ENCODE results near the gene AK2.

The AK2 gene

GRCh38 chr1:33021567-33022431 lies 14.9 kb downstream of the AK2 start:
- DNase-seq, result no peak

GRCh38 chr1:33018112-33018511 lies 18.6 kb downstream of the AK2 start:
- no peak for DNase-seq

DNA sequence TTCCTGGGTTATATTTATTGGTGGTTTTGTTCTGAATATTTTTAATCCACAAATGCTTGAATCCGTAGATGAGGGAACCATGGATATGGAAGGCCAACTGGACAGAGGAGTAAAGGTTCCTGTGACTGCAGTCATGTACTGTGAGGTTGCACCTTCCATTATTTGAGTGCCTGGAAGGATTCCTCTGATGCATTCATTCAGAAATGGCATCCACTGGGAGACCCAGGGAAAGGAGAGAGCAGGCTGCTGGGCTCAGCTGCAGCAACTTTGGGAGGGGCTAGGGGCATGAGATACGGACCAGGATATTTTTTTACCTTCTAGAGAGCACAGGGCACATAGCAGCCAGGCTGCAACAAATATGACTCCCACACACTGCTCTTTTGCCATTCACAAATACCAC lies 19.5 kb downstream of the AK2 start:
- DNase-seq, result no peak

GRCh38 chr1:33015216-33015615 lies 21.5 kb downstream of the AK2 start:
- no peak for DNase-seq

DNA sequence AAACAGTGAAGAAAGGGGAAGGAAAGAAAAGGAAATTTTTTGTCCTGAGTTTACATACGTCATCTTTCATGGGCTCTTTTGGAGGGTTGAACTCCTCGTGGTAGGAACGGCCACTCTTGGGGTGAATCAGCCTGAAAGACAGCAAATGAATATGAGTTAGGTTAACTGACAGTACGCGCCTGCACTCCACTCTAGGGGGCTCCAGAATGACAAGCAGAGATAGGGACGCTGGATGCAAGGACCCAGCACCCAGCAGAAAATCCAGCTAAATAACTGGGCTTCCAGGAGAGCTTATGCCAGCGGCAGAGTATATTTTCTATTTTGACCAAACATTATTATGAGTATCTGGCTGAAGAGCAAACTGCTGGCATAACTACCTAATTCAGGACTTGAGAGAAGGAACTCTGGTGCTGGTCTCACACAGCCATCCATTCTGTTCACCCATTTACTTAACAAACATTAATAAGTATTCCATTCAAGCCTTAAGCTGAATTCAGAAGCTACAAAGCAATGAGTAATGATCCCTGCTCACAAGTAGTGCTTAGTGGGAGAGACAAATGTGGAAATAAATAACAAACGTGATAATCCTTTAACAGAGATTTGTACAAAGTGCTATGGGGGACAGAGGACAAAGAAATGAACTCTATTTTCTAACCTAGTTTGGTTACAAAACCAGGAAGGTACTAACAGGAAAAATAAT lies 22.1 kb downstream of the AK2 start:
- DNase-seq, result no peak

DNA sequence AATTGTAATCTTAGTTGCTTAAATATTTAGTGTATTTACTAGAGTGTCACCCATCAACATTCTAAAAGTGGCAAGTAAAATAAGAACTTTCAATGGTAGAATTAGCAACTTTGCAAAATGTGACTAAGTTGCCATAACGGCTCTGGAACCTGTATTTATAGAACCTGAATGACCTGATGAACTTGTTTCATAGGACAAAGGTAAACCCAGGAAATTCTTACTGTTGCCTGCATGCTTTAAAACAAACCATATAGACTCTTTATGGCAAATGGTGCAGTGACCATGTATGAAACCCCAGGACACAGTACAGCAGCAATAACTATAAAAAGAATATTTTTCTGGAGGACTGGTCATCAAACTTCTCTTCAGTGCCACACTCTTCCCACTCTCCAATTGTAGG lies 22.9 kb downstream of the AK2 start:
- DNase-seq, result no peak

DNA sequence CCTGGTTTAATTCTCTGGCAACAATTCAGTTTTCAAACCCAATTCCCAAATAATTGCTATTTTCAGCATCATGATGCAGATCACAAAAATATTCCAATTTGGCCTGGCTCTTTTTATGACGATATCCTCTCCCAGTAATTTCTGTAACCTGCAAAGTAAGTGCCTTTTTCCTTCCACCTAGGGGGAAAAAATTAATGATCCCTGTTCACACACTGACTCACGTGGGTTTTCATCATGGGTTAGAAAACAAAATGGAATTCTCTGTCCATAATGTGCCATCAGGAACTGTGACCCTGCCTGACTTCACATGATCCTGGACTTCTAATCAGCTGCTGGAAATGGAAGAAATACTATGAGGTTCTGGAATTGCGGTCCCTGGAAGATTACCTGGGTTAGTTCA lies 24.5 kb downstream of the AK2 start:
- no peak for DNase-seq

DNA sequence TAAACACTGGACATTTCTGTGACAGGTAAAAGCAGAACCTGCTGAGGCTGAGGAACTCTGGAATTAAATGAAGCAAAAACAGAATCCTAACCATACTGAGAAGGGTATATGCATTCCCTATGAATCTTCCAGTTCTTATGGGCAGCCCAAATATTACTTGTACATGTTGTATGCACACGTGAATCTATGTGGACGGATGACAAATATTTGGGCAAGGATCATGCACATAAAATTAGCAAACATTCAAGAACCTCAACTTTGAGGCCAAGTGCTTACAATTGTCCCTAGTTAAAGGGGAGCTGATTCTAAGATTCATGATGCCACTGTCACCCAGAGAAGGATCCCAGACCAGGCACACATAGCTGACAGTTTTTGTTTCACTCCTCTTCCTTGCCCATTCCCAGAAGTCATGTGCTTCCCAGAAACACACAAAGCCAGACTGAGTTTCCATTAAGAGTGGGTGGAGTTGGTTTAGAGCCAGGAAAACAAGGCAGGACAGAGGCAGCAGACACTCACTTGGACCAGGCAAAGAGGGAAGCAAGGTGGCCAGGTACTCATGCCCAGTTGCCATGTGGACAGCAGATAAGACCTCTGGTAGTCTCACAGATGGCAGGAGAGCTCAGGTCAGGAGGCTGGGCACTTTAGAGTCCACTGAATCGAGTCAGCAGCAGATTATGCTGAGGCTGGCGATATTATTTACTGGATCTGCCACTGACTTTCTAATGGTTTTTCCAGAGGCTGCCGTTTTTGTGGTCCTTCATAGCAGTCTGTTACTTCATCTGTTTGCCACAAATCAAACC lies 25.6 kb downstream of the AK2 start:
- DNase-seq, result no peak

DNA sequence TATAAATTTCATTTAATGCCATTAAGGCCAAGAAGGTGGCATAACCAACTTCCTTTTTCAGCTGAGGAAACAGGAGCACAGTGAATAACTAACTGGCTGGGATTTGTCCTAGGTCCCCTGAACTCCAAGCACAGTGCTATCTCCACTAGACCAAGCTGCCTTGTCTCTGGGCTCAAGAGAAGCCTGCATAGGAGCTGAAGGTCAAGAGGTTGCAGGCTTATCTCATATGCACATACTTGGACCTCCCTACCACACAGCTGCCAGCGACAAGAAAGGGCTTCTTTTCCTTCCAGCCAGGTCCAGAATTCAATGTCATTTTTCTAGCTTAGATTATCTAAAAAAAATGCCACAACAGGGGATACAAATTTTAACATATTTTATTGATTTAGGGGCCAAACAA lies 27.1 kb downstream of the AK2 start:
- no peak for DNase-seq

DNA sequence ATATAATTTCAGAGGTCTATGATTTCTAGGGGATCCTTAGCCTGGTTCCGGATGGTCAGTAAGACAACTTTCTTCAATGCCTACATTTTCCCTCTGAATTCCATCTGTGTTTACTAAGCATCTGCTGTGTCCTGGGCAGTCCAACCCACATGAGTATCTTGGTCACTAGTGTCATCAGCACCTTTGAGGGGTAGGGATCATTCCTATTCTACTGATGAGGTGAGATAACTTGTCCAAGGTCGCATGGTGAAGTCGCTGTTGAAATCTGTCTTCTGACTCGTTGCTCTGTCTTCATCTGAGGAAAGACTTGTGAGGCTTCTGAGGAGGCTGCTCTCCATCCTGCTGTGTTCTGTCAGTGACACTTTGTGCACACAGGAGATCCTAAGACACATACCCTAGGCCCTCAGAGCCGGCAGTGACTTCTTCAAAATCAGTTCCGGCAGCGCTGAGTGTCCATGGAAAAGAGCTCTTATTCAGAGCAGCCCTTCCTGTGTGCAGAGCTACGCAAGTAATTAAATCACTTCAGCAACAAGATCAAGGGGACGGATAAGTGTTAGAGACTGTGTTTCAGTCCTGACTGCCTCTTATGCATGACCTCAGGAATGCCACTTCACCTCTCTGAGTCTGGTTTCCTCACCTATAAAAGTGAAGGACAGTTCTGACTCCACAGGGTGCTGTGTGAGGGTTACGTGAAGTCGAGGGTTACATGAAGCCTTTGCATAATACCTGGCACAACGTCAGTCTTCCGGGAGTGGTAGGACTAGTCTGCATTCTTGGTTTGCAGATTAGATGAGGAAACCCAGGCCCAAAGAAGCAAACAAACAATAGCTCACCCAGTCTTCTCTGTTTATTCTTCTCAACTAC lies 28.4 kb downstream of the AK2 start:
- DNase-seq, result no peak

DNA sequence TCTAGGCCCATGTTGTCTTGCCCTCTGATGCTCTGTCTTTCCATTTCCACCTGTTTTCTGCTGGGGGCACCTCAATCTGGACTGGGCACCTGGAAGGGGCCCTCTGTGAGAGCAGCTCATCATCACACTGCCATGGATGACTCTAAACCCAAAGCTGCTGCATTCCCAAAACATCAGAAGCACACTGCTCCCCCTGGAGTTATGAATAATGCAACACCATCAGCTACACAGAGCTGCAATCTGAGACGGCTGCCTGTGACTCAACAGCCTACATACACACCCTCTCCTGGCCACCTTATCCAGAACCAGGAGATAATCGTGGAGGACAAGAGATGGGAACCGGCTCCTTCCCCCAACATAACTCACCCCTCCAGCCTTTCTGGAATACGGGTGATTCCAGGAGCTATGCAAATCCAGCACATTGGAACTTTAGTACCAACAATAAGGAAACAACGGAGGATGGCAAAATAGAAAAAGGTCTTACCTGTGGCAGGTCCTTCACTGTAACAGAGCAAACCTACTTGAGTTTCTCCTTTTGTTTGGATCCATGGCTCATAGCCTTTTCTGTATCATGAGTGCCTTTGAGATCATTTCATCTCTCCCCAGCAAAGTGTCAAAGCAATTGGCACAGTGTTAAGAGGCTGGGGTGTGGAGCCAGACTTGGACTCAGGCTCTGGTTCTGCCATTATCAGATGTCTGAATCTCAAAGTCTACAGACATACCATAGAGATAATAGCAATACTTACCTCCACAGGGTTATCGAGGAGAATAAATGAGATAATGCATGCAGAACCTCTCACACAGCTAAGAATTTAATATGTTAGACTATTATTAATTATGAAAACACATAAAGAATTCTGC lies 29.3 kb downstream of the AK2 start:
- no peak for DNase-seq

DNA sequence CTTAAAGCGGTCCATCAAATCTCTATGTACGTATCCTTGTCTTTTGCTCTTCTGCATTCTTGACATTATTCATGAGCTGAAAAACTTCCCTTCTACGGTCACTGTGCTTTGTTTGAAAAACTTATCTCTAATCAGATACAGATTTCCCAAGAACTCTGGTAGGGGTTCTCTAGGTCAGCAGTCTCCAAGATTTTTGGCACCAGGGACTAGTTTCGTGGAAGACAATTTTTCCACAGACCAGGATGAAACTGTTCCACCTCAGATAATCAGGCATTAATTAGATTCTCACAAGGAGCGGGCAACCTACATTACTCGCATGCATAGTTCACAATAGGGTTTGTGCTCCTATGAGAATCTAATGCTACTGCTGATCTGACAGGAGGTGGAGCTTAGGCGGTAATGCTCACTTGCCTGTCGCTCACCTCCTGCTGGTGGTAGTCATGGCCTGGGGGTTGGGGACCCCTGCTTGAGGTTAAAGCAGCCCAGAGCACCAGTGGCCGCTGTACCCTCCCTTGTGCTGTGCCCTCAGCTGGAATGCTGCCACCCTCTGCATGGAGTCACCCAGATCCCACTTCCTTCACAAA lies 30.8 kb downstream of the AK2 start:
- DNase-seq, result no peak

DNA sequence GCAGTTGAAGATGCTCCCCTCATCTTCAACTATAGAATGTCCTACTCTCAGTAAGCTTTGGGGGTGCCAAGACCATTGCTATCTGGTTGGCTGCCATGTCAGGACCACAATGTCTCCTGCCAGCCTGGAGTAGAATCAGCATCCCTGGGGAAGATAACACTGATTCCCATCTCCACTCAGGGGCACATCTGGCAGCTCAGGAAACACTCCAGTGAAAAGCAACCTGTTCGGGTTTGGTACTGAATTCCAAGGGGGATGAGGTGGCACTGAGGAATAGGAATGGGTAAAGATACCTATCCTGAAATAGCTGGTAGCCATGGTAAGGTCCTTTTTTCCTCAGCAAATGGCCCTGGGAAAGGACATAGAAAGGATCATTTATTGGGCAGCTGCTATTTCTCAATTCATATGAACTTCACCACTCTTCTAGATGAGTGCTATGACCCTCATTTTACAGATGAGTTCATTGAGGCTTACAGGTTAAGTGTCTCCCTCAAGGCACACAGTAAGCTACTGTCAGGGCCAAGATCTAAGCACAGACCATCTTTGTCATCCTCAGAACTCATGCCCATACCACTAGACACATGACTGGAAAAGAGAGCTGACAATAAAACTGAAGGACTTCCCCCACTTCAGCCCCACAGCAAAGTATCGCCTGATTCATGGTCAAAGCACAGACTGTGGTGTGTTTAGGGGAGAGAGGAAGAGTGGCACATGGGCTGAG lies 31.4 kb downstream of the AK2 start:
- no peak for DNase-seq

GRCh38 chr1:33004613-33005012 lies 32.1 kb downstream of the AK2 start:
- no peak for DNase-seq

DNA sequence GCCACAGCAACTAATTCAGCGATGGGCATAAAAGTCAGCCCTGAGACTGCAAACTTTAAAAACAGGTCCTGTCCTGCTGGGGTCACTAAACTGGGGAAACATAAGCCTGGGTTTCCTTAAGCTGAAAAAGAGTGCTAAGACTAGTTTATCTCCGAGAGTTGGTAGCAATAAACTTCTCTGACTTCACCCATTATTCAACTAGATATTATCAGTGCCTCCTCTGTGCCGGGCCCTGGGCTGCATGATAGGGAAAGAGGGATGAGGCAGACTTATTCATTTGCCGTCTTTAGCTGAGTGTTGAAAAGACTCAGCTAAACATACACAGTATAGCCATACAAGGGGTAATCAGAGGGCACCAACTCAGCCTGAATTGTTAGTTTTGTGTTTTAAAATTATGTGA lies 33.0 kb downstream of the AK2 start:
- no peak for DNase-seq

- no peak for DNase-seq
Observed at GRCh38 chr1:33002006-33002405, 34.7 kb downstream of the AK2 start.

DNA sequence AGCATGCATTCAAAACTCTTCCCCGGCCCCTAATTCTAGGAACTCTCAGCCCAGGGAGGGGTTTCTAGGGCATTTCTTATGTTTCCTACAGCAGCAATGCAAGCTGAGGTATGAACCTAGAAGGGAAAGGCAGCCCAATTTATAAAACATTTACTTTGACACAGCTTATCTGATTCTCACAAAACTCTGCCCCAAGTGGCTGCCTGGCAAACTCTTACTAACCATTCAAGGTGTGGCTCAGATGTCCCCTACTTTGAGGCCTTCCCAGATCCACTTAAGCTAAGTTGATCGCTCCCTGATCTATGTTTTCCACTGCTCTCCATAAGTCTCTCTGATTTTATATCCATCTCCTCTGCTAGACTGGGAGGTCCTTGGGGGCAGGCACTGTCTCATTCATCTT lies 35.4 kb downstream of the AK2 start:
- no peak for DNase-seq

DNA sequence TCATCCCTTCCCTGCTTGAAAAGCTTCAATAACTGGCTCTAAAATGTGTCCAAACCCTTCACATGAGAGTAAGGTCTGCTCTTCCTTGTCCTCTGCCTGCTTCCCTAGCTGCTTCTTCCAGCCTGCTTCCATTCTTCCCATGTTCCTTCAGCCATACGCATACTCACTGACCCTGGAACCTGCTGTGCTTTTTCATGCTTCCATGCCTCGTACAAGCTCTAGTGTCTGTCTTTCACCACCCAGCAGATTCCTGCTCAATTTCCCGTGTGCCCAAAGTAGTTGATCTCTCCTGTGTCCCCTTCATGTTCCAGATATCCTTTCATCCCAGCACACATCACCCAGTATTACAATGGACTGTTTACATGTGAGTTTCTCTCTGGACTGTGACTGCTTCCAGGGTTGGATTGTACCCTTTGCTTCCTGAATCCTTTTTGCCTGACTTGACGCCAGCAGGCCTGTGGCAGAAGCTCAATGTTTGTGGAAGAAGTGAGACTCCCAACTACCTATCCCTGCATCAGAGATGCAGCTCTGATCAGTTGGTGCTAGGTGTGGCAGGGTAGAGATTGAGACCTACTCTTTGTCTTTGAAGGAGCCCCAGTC lies 36.2 kb downstream of the AK2 start:
- DNase-seq, result no peak

- no peak for DNase-seq
Observed at GRCh38 chr1:32998997-32999396, 37.7 kb downstream of the AK2 start.

DNA sequence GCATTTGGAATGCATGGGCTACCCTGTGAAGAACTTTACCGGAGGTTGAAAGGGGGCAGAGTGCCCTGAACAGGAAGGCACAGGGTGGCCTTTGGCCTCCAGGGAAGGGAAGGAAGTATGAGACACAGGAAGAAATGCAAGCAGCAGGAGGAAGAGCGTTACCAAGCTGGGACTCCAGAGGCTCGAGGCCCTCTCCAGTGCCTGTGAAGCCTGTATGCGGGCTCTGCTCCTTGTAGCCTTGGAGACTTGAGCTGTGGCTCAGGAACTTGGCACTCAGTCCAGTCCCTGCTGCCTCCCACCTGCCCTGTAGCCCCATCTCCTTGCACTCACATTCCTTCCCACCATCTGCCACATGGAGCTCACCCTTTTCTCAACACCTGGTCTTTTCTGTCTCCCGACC lies 38.6 kb downstream of the AK2 start:
- no peak for DNase-seq

Data from NK-92 treated with Interleukin-12 subunit alpha and Interleukin-12 subunit beta, amount 100 ng/mL, for 24 hours (cell line).